GM12873 (cell line): ENCODE data around the gene FNTB.

Experiments used
- TF ChIP-seq, protein P1 (sequence below): IDR thresholded peaks from 2 replicates; pipeline ENCODE4 v1.5.1; 2012; ENCODE audit warnings: low read depth, mild to moderate bottlenecking, moderate library complexity, low read length, control low read depth; ENCODE audit not compliant: insufficient read depth; ENCODE audit errors: missing control alignments

The FNTB gene

DNA sequence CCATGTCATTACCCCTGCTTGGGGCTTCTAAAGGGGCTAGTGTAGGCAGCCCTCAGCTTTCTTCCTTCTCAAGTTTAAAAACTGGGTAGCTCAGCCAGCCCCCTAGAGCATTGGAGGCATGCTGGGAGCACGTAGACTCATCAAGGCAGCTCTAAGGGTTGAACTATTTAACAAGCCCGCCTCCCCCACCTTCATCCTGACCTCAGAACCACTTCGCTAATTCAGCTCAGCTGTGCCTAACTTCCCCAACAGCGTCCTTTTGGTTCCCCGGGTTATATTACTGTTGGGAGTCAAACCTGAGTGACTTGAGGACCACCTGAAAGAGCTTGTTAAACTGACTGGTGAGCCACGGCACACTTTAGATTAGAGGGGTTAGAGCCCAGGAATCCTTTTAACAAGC, 85.6 kb downstream of the FNTB start:
- TF ChIP-seq, protein P1, sequence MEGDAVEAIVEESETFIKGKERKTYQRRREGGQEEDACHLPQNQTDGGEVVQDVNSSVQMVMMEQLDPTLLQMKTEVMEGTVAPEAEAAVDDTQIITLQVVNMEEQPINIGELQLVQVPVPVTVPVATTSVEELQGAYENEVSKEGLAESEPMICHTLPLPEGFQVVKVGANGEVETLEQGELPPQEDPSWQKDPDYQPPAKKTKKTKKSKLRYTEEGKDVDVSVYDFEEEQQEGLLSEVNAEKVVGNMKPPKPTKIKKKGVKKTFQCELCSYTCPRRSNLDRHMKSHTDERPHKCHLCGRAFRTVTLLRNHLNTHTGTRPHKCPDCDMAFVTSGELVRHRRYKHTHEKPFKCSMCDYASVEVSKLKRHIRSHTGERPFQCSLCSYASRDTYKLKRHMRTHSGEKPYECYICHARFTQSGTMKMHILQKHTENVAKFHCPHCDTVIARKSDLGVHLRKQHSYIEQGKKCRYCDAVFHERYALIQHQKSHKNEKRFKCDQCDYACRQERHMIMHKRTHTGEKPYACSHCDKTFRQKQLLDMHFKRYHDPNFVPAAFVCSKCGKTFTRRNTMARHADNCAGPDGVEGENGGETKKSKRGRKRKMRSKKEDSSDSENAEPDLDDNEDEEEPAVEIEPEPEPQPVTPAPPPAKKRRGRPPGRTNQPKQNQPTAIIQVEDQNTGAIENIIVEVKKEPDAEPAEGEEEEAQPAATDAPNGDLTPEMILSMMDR = no peak

DNA sequence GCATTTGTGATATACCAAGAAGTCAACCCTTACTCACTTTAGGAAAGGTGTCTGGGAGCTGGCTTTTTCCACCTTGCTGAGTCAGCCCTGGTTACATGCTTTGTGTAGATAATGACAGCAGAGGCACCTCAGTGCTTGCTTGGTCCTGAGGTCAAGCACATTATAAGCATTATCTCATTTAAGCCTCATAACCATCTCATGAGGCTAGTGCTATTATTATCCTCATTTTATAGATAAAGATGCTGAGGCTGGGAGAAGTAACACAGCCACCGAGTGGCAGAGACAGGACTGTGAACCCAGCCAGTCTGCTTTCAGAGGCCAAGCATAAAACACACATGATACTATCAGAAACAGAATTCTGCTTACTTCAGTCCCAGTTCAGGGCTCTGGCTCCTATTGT, 86.2 kb downstream of the FNTB start:
- TF ChIP-seq, protein P1 = no peak

DNA sequence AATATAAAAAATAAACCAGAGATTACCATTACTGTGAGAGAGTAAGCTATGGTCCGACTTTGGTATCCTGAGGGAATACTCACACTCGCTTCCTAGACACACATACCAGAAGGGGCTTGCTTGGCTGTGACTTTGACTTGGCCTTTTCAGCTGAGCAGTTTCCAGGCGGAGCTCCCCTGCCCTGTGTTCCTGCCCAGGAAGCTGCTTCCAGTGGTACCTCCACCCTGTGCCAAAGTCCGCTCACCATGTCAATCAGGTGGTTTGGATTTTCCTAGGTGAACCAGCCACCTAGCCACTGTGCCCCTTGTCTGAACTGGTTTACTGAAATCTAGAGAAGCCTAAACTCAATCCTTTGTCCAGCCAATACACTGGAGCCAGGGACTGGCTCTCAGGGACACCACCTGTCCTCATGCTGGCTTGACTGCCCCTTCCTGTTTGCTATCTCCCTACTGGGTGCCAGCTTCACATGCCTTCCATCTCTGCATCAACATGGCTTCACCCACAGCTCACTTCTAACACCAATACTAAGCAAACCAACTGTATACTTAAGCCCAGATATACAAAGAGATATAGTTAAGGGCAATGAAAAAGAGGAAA, 87.0 kb downstream of the FNTB start:
- TF ChIP-seq, protein P1 = no peak

DNA sequence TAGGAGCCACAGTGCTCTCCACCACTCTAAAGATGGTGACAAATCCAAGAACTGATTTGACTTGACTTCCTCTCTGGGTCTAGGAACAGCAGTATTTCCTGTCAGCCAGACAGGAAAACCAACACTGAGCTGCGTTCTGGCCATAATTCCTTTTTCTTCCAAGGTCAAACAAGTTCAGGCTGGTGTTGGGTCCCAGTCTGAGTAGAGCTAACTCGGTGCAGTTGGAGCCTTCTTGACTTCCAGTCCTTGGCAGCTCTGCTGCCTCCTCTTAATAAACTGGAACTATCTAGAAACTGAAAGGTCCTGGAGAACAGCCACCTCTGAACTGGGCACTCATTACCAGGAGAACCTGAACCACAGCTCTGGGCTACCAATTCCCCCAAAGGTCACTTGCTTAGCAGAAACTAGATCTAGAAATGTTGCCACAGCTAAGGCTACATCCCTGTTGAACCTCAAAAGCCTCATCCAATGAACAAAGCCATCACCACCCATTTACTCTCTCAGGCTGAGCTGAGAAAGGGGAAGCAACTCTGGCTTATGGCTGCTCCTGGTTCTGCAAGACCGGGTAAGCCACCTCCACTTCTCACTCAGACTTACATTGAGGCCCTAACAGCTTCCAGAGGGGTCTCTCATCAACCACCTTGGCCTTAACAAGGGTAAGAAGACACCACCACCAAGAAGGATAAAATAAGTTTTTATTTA, 87.9 kb downstream of the FNTB start:
- TF ChIP-seq, protein P1 = no peak

DNA sequence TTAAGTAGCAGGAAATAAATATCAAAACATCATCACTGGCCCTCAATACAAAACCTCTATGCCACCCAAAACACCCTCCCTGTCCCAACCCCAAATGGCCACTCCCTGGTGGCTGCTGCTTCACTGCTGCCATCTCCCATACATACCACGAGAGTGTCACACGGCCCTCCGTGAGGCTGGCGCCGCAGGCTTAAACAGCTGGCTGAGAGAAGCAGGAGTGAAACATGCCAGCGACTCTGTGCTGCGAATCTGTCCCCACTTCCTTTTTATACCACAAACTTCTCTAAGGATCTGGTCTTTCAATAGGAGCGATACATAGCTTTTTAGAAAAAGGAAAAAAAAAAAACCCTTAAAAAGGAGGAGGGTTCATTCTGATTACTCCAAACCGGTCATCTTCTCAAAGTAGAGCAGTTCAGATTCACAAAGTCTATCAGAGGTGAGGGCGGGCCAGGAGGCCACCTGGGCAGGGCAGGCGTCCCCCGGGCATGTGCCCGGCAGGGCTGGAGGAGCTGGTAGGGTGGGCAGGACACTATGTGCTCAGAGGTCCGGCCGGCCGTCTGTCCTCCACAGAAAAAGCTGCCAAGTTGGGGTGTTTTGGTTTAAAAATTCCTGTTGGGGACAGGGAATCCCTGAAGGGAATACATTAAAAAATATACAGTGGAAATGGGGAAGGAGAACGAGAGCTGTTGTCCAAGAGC, 89.1 kb downstream of the FNTB start:
- TF ChIP-seq, protein P1 = no peak

DNA sequence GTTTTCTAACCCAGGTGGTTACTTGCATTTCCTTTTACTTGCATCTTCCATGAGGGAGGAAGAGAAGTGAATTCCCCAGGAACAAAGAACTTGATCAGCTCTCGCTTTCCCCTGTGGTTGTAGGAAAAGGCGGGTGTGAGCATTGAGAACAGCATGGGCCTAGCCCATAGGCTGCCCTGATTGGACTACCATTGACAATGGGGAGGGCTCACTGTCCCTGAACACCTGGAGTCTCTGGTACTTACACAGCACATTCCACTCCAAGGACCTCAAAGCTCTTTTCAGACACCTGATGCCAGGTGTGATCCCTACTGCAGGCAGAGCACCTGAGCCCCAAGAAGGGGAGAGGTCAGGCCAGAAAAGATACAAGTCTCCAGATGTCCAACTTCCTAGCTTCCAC, 90.6 kb downstream of the FNTB start:
- TF ChIP-seq, protein P1 = no peak

DNA sequence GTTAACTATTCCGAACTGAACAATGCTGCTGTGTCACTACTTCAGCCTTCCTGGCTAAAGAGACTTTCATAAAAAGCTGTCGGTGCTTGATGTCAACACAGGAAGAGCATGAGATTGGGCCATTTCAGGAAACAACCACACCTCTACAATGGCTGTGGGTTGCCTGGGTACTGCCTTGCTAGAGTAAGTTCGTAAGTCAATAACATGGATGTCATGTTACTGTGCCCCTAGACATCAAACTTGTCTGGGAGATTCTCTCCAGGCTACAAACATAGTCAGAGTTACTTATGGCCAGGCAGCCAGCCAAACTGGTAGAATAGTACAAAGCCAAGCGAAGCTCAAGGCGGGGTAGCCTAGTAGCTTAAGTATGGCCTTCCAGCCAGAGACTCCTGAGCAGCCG, 92.5 kb downstream of the FNTB start:
- TF ChIP-seq, protein P1 = no peak
